Pancreas (tissue), 10 donors: ENCODE data around the gene CKS1B. TPM values are rescaled to one million over a fixed set of nuclear protein-coding genes. Genes with fewer than 3 reads are reported as not detected.

Source experiments
- ATAC-seq, 4 donors: fragments of 200-7000 bp; cut with Tn5 transposase; one replicate each; pipeline versions ENCODE4 v1.8.0 to v1.9.1; 2020; ENCODE audit warnings: mild to moderate bottlenecking in 4 of 4, moderate library complexity in 4 of 4
- DNase-seq, 6 donors: peaks; one replicate each; pipeline ENCODE4 v3.0.0-alpha.2; 2020
- FAIRE-seq: peaks from 2 replicates; lab custom pipeline; 2012; peaks lifted over from hg19 to GRCh38; lab: Jason Lieb, UNC
- H3K27ac ChIP-seq, 4 donors: fragments of 200-600 bp; sonication (generic); 1 replicate in 3 of 4; 2 replicates in 1 of 4; pipeline versions ENCODE4 v1.5.0 to v1.8.0; 2020
- H3K27me3 ChIP-seq, 4 donors: fragments of 200-600 bp; one replicate each; pipeline ENCODE4 v1.8.0; 2021
- H3K36me3 ChIP-seq, 3 donors: fragments of 200-600 bp; sonication (generic) in 1 of 3; one replicate each; pipeline versions ENCODE4 v1.5.0 to v1.8.0; 2020 to 2021
- H3K4me1 ChIP-seq, 3 donors: fragments of 200-600 bp; one replicate each; pipeline ENCODE4 v1.8.0; 2021
- H3K4me3 ChIP-seq, 4 donors: fragments of 200-600 bp; sonication (generic) in 2 of 4; one replicate each; pipeline versions ENCODE4 v1.5.0 to v1.8.0; 2020 to 2021
- H3K9me3 ChIP-seq, 4 donors: fragments of 200-600 bp; one replicate each; pipeline ENCODE4 v1.8.0; 2021
- CTCF ChIP-seq, 4 donors: fragments of 200-600 bp; sonication (generic) in 3 of 4; IDR thresholded peaks; one replicate each; pipeline versions ENCODE4 v1.5.0 to v1.8.0; 2021; ENCODE audit warnings: antibody characterized with exemption in 4 of 4
- WGBS, 2 donors: extraction: QIAGEN DNeasy Blood & Tissue Kit; methylation state at CpG; one replicate each; pipeline ENCODE4 v1.1.7; 2013; 5-methylcytosine and 5-hydroxymethylcytosine counted together
- intact Hi-C, 3 donors: fragments of 100-400 bp; cut with DNase I; formaldehyde crosslinking; loops; one replicate each; pipeline versions ENCODE4 v1.11.1 to v1.14.2; 2022
- polyA plus RNA-seq, 2 donors: library from polyadenylated mRNA; stranded (reverse); fragments of 200-250 nt; gene quantifications; one replicate each; pipeline ENCODE4 v1.2.3, GENCODE V29; 2013
- total RNA-seq, 6 donors: library from RNA; stranded (reverse); fragmentation: NEBNext Ultra II Directional in 4 of 6; extraction: Animal tissue kit (Norgen Biotek cat#: 25700) in 4 of 6; gene quantifications; one replicate each; pipeline versions ENCODE4 v1.2.1 to v1.2.4, GENCODE V29; 2021 to 2023
- donor health status: healthy with polysubstance abuse.
- donor health status: DM: no; HTN: no; CAD: no; lungs with moderate emphysema.
- donor health status: DM: no; HTN: no; CAD: no.
- donor health status: control.
- donor health status: control.
- donor health status: Bipolar disorder and iron deficiency.
- donor health status: DM: yes; HTN: yes; CAD: no.
- donor health status: DM: no; HTN: no; CAD: no.
- donor health status: DM: no; HTN: no; CAD: no.
- donor health status: DM: yes; HTN: yes; CAD: no.

Gene CKS1B
- total and polyA plus RNA-seq, 8 donors = 6.7 to 19.5 (median 10.2) TPM

- no peaks in the 10 kb centered on the region for H3K9me3 ChIP-seq
- FAIRE-seq = no peak
- DNase-seq = no peak
- ATAC-seq = no peak
- H3K36me3 ChIP-seq = no peaks in the 10 kb centered on the region
- intact Hi-C loops = no loop called here
- peaks cover 8 to 23% (median 13%) of the 10 kb centered on the region in 3 donors for H3K4me1 ChIP-seq
- no peaks in the 10 kb centered on the region for H3K27me3 ChIP-seq
- peak overlapping the region in 2 of 4 donors; percentile 50 to 52 for H3K4me3 ChIP-seq
- TF ChIP-seq CTCF (IDR thresholded peaks at IDR 0.05) = no peak
- WGBS, 2 donors = 79 to 86% methylated on average over 8 of the region's 8 CpGs
- H3K27ac ChIP-seq = peak overlapping the region; percentile 97 to 100 (median 98)
Observed at GRCh38 chr1:154937988-154938386, 36.5 kb upstream of the CKS1B start.

GRCh38 chr1:154938604-154939399, 35.7 kb upstream of the CKS1B start:
- Histone ChIP-seq H3K4me3 (no peak overlapping the region), H3K9me3 (no peaks in the 10 kb centered on the region), H3K36me3 (no peaks in the 10 kb centered on the region), H3K27ac (peak overlapping the region in 3 of 4 donors; percentile 97 to 100 (median 99)), H3K4me1 (peaks cover 8 to 23% (median 13%) of the 10 kb centered on the region in 3 donors), H3K27me3 (no peaks in the 10 kb centered on the region)
- intact Hi-C loops = no loop called here
- FAIRE-seq (no peak), DNase-seq (no peak), ATAC-seq (no peak)
- TF ChIP-seq CTCF (IDR thresholded peaks at IDR 0.05) = no peak
- WGBS, 2 donors = 87 to 93% methylated on average over 7 of the region's 7 CpGs

DNA sequence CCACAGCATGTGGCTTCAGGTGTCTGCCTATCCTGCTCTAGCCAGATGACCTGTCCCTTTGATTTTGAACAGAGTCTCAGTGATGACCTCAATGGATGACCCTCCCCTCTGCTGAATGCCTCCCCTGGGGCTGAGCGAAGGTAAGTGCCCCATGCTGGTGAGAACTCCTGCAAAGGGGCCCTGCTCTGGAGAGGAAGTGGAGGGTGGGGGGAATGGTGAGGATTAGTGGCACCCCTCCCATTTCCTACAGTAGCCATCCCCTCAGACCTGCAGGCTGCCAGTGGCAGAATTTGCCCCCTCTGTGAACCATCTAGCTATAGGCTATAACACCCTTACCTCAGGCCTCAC, 34.3 kb upstream of the CKS1B start:
- ATAC-seq = no peak
- TF ChIP-seq CTCF (IDR thresholded peaks at IDR 0.05) = no peak
- intact Hi-C loops = no loop called here
- peaks cover 8 to 23% (median 13%) of the 10 kb centered on the region in 3 donors for H3K4me1 ChIP-seq
- no peak overlapping the region for H3K4me3 ChIP-seq
- no peaks in the 10 kb centered on the region for H3K36me3 ChIP-seq
- H3K9me3 ChIP-seq = no peaks in the 10 kb centered on the region
- H3K27me3 ChIP-seq = no peaks in the 10 kb centered on the region
- FAIRE-seq = no peak
- no peak overlapping the region for H3K27ac ChIP-seq
- WGBS, 2 donors = 80 to 93% methylated on average over 1 of the region's 1 CpG
- no peak for DNase-seq

- FAIRE-seq (no peak), ATAC-seq (no peak), DNase-seq (no peak)
- intact Hi-C loops = no loop called here
- H3K27me3 ChIP-seq = no peaks in the 10 kb centered on the region
- no peak for TF ChIP-seq CTCF (IDR thresholded peaks at IDR 0.05)
- H3K4me1 ChIP-seq = peaks cover 4 to 20% (median 9%) of the 10 kb centered on the region in 3 donors
- WGBS, 2 donors = 77 to 78% methylated on average over 8 of the region's 8 CpGs
- H3K27ac ChIP-seq = peak overlapping the region in 3 of 4 donors; percentile 51 to 81 (median 71)
- H3K4me3 ChIP-seq = no peak overlapping the region
- H3K36me3 ChIP-seq = no peaks in the 10 kb centered on the region
- no peaks in the 10 kb centered on the region for H3K9me3 ChIP-seq
Observed at GRCh38 chr1:154940651-154941194, 33.8 kb upstream of the CKS1B start.
